H1 (cell line): ENCODE data around the gene CLN6. TPM values are rescaled to one million over a fixed set of nuclear protein-coding genes. Genes with fewer than 3 reads are reported as not detected.

Source experiments
- CTCF ChIA-PET: fragments of 300-600 bp; sonication (Branson Sonifier 250); formaldehyde crosslinking; loops from one replicate; lab custom pipeline; 2021; ENCODE audit not compliant: partially characterized antibody; lab: Charles Lee
- POLR2A ChIA-PET: fragments of 300-600 bp; sonication (Branson Sonifier 250); formaldehyde crosslinking; loops from one replicate; lab custom pipeline; 2021; ENCODE audit warnings: inconsistent platforms; ENCODE audit not compliant: partially characterized antibody; lab: Charles Lee
- DNase-seq, 2 experiments: peaks; one replicate each; pipeline versions ENCODE4 v3.0.0 to v3.0.0-alpha.2; 2010 to 2022; ENCODE audit warnings: low spot score in 2 of 2, low read depth in 1 of 2, mixed read lengths in 1 of 2
- FAIRE-seq: peaks from 2 replicates; lab custom pipeline; 2011; peaks lifted over from hg19 to GRCh38; lab: Jason Lieb, UNC
- H2AFZ ChIP-seq: 2 replicates; pipeline ENCODE4 v1.8.1; 2012; ENCODE audit warnings: low read length, inconsistent platforms
- H2AK5ac ChIP-seq: 2 replicates; pipeline ENCODE4 v1.6.1; 2013; ENCODE audit warnings: low read depth, low read length
- H2BK120ac ChIP-seq: replicated peaks from 2 replicates; pipeline ENCODE3; 2013; ENCODE audit warnings: low read depth, low read length, inconsistent platforms
- H2BK12ac ChIP-seq: 2 replicates; pipeline ENCODE4 v1.6.1; 2013; ENCODE audit warnings: low read depth, low read length
- H2BK15ac ChIP-seq: 2 replicates; pipeline ENCODE4 v1.6.1; 2013; ENCODE audit warnings: low read length
- H2BK20ac ChIP-seq: 2 replicates; pipeline ENCODE4 v1.6.1; 2013; ENCODE audit warnings: low read length
- H2BK5ac ChIP-seq: 2 replicates; pipeline ENCODE4 v1.6.1; 2013; ENCODE audit warnings: low read depth, low read length
- H3K14ac ChIP-seq: 2 replicates; pipeline ENCODE4 v1.6.1; 2013; ENCODE audit warnings: inconsistent platforms; ENCODE audit not compliant: insufficient read length
- H3K18ac ChIP-seq: 2 replicates; pipeline ENCODE4 v1.6.1; 2013; ENCODE audit warnings: low read length; ENCODE audit errors: extremely low read depth
- H3K23ac ChIP-seq: 2 replicates; pipeline ENCODE4 v1.6.1; 2013; ENCODE audit warnings: inconsistent platforms; ENCODE audit not compliant: insufficient read length
- H3K23me2 ChIP-seq: 2 replicates; pipeline ENCODE4 v1.6.1; 2013; ENCODE audit warnings: low read depth, low read length
- H3K27ac ChIP-seq: 2 replicates; pipeline ENCODE4 v1.6.1; 2011; ENCODE audit warnings: low read depth, low read length, inconsistent platforms
- H3K27me3 ChIP-seq, 4 experiments: replicated peaks in 1 of 4; 1 replicate in 1 of 4; 2 replicates in 3 of 4; pipeline versions ENCODE4 v1.6.1 to v1.8.1; 2011 to 2013; ENCODE audit warnings: low read length in 3 of 4, mild to moderate bottlenecking in 3 of 4, inconsistent platforms in 2 of 4, mixed read lengths in 2 of 4, moderate library complexity in 1 of 4; ENCODE audit not compliant: control insufficient read depth in 3 of 4, insufficient read depth in 3 of 4; ENCODE audit errors: extremely low read depth in 1 of 4
- H3K36me3 ChIP-seq, 4 experiments: 2 replicates each; pipeline versions ENCODE4 v1.6.1 to v1.8.1; 2011 to 2013; ENCODE audit warnings: mild to moderate bottlenecking in 4 of 4, low read length in 3 of 4, moderate library complexity in 2 of 4, control low read depth in 1 of 4, inconsistent platforms in 1 of 4; ENCODE audit not compliant: insufficient read depth in 4 of 4, control insufficient read depth in 2 of 4
- H3K4ac ChIP-seq: replicated peaks from 2 replicates; pipeline ENCODE3; 2013; ENCODE audit warnings: low read length, low read depth, mixed read lengths, inconsistent platforms; ENCODE audit not compliant: insufficient read length
- H3K4me1 ChIP-seq, 4 experiments: replicated peaks in 1 of 4; 1 replicate in 1 of 4; 2 replicates in 3 of 4; pipeline versions ENCODE4 v1.6.1 to v1.8.1; 2011 to 2013; ENCODE audit warnings: low read length in 3 of 4, inconsistent platforms in 2 of 4, mixed read lengths in 1 of 4; ENCODE audit not compliant: insufficient read depth in 4 of 4, control insufficient read depth in 3 of 4
- H3K4me2 ChIP-seq, 2 experiments: 2 replicates each; pipeline versions ENCODE4 v1.6.1 to v1.8.1; 2011 to 2013; ENCODE audit warnings: low read depth in 2 of 2, low read length in 2 of 2, control low read depth in 1 of 2, inconsistent platforms in 1 of 2, mild to moderate bottlenecking in 1 of 2; ENCODE audit not compliant: insufficient read depth in 1 of 2
- H3K4me3 ChIP-seq, 4 experiments: fragments of 200-600, 300-600 bp in 1 of 4; sonication (generic), shearing (Covaris generic), sonication (Bioruptor Twin) in 1 of 4; 2 replicates each; pipeline versions ENCODE4 v1.5.1 to v1.8.1; 2011 to 2016; ENCODE audit warnings: low read length in 4 of 4, low read depth in 3 of 4, control low read depth in 2 of 4, inconsistent platforms in 2 of 4, mild to moderate bottlenecking in 2 of 4, mixed read lengths in 1 of 4, moderate library complexity in 1 of 4; ENCODE audit not compliant: insufficient read depth in 2 of 4; ENCODE audit errors: extremely low read depth in 1 of 4
- H3K56ac ChIP-seq: replicated peaks from 2 replicates; pipeline ENCODE3; 2013; ENCODE audit warnings: low read depth, mild to moderate bottlenecking, mixed read lengths, low read length, inconsistent platforms; ENCODE audit not compliant: insufficient read length
- H3K79me1 ChIP-seq: 2 replicates; pipeline ENCODE4 v1.6.1; 2013; ENCODE audit warnings: low read depth, low read length, control low read depth
- H3K79me2 ChIP-seq, 2 experiments: 2 replicates each; pipeline versions ENCODE4 v1.6.1 to v1.8.1; 2012 to 2013; ENCODE audit warnings: low read length in 2 of 2, mild to moderate bottlenecking in 2 of 2, inconsistent platforms in 1 of 2; ENCODE audit not compliant: insufficient read depth in 2 of 2, control insufficient read depth in 1 of 2
- H3K9ac ChIP-seq, 4 experiments: replicated peaks in 1 of 4; 1 replicate in 1 of 4; 2 replicates in 3 of 4; pipeline versions ENCODE4 v1.6.1 to v1.8.1; 2011 to 2013; ENCODE audit warnings: low read depth in 3 of 4, low read length in 3 of 4, control low read depth in 2 of 4, mild to moderate bottlenecking in 2 of 4, moderate library complexity in 2 of 4, inconsistent platforms in 1 of 4; ENCODE audit errors: extremely low read depth in 1 of 4
- H3K9me3 ChIP-seq, 2 experiments: 2 replicates each; pipeline versions ENCODE4 v1.6.1 to v1.8.1; 2012 to 2013; ENCODE audit warnings: mild to moderate bottlenecking in 2 of 2, moderate library complexity in 2 of 2, control low read depth in 1 of 2, inconsistent platforms in 1 of 2, low read depth in 1 of 2, low read length in 1 of 2, mixed read lengths in 1 of 2; ENCODE audit not compliant: insufficient read depth in 2 of 2
- H4K20me1 ChIP-seq, 2 experiments: replicated peaks in 1 of 2; 2 replicates each; pipeline versions ENCODE3 to v1.8.1; 2011 to 2013; ENCODE audit warnings: inconsistent platforms in 2 of 2, low read length in 2 of 2, mild to moderate bottlenecking in 1 of 2; ENCODE audit not compliant: insufficient read depth in 2 of 2, control insufficient read depth in 1 of 2
- H4K5ac ChIP-seq: 2 replicates; pipeline ENCODE4 v1.6.1; 2013; ENCODE audit warnings: low read length, low read depth, mixed read lengths, inconsistent platforms; ENCODE audit not compliant: insufficient read length
- H4K8ac ChIP-seq: 2 replicates; pipeline ENCODE4 v1.8.0; 2013; ENCODE audit warnings: mild to moderate bottlenecking, moderate library complexity, low read length, inconsistent platforms; ENCODE audit not compliant: insufficient read depth; ENCODE audit errors: extremely low read depth
- H4K91ac ChIP-seq: replicated peaks from 2 replicates; pipeline ENCODE3; 2013; ENCODE audit warnings: low read length, mixed read lengths, inconsistent platforms; ENCODE audit not compliant: insufficient read length
- BCL11A ChIP-seq, 2 experiments: IDR thresholded peaks; one replicate each; pipeline ENCODE4 v1.6.1; 2011; ENCODE audit warnings: low read depth in 2 of 2, low read length in 2 of 2, mild to moderate bottlenecking in 2 of 2
- CBX8 ChIP-seq: fragments of 300-800, 300-1000 bp; sonication (generic); IDR thresholded peaks from 2 replicates; pipeline ENCODE4 v1.7.1; 2016; ENCODE audit warnings: low read depth, low read length, borderline replicate concordance
- CREB1 ChIP-seq: IDR thresholded peaks from 2 replicates; pipeline ENCODE4 v1.6.1; 2012; ENCODE audit warnings: inconsistent platforms
- KDM4A ChIP-seq: IDR thresholded peaks from one replicate; pipeline ENCODE4 v1.7.1; 2012; ENCODE audit warnings: low read depth, mild to moderate bottlenecking, moderate library complexity, low read length, inconsistent platforms; ENCODE audit not compliant: severe bottlenecking
- MAX ChIP-seq: IDR thresholded peaks from 2 replicates; pipeline ENCODE4 v1.6.1; 2012; ENCODE audit warnings: inconsistent platforms
- POLR2A ChIP-seq, 2 experiments: IDR thresholded peaks; 1 replicate in 1 of 2; 2 replicates in 1 of 2; pipeline ENCODE4 v1.6.1; 2011; ENCODE audit warnings: low read depth in 2 of 2, low read length in 2 of 2, mild to moderate bottlenecking in 2 of 2; ENCODE audit errors: control extremely low read depth in 1 of 2
- RNF2 ChIP-seq: fragments of 200-900, 300-1000 bp; sonication (generic); IDR thresholded peaks from 2 replicates; pipeline ENCODE4 v1.7.1; 2016; ENCODE audit warnings: borderline replicate concordance, low read depth, mild to moderate bottlenecking, antibody characterized with exemption, low read length; ENCODE audit not compliant: poor library complexity, severe bottlenecking; ENCODE audit errors: missing control alignments
- SAP30 ChIP-seq: fragments of 300-600 bp; sonication (generic); IDR thresholded peaks from 2 replicates; pipeline ENCODE4 v1.7.1; 2012; ENCODE audit warnings: low read length, moderate library complexity, mild to moderate bottlenecking, inconsistent platforms; ENCODE audit not compliant: insufficient read depth, insufficient replicate concordance
- SIN3A ChIP-seq, 2 experiments: IDR thresholded peaks in 1 of 2; conservative IDR thresholded peaks in 1 of 2; 2 replicates each; pipeline ENCODE4 v1.6.1; 2011 to 2012; ENCODE audit warnings: low read length in 2 of 2, improper control_type of control experiment in 1 of 2, low read depth in 1 of 2, mild to moderate bottlenecking in 1 of 2
- SIX5 ChIP-seq: IDR thresholded peaks from 2 replicates; pipeline ENCODE4 v1.6.1; 2011; ENCODE audit warnings: mild to moderate bottlenecking, low read depth, low read length
- SRF ChIP-seq: IDR thresholded peaks from 2 replicates; pipeline ENCODE4 v1.6.1; 2011; ENCODE audit warnings: mild to moderate bottlenecking, low read depth, low read length, moderate library complexity
- TEAD4 ChIP-seq: IDR thresholded peaks from 2 replicates; pipeline ENCODE4 v1.6.1; 2012; ENCODE audit warnings: low read depth, low read length, inconsistent platforms, mixed read lengths
- WGBS, 2 experiments: shearing (Covaris generic) in 1 of 2; methylation state at CpG; one replicate each; pipeline versions ENCODE4 v1.1.6 to v1.1.7; 2013 to 2015; ENCODE audit warnings: low lambda C conversion rate in 2 of 2, mixed read lengths in 2 of 2, inconsistent platforms in 1 of 2, low coverage in 1 of 2, missing lambda C conversion rate in 1 of 2; ENCODE audit not compliant: insufficient replicate concordance in 2 of 2, insufficient coverage in 1 of 2, insufficient read length in 1 of 2; ENCODE audit errors: extremely low coverage in 1 of 2, missing lambda C conversion rate in 1 of 2; 5-methylcytosine and 5-hydroxymethylcytosine counted together
- polyA plus RNA-seq, 7 experiments: library from polyadenylated mRNA; depleted of rRNA in 3 of 7; stranded (reverse) in 5 of 7; unstranded in 2 of 7; fragments of >200 nt in 5 of 7; fragments of 200-250 nt in 2 of 7; gene quantifications; 1 replicate in 5 of 7; 2 replicates in 1 of 7; 4 replicates in 1 of 7; pipeline versions ENCODE4 v1.2.1 to v1.2.3, GENCODE V29; 2011 to 2013; ENCODE audit warnings: missing spikeins in 2 of 7, mixed read lengths in 2 of 7
- total RNA-seq: library from RNA; stranded (reverse); fragmentation: NEBNext Ultra II Directional; extraction: Animal tissue kit (Norgen Biotek cat#: 25700); gene quantifications from 2 replicates; pipeline ENCODE4 v1.2.1, GENCODE V29; 2021

The CLN6 gene
- total and polyA plus RNA-seq, 2 of the 8 experiments (the other 6 are each of a cell fraction or from before 2014, with no cell fraction given): 60.0 to 137 TPM

GRCh38 chr15:68209735-68210408 is 19.7 kb downstream of the CLN6 start:
- Histone ChIP-seq H3K36me3 (no peaks in the 10 kb centered on the region; a peak in 1 of 8 replicates), H3K79me2 (peaks cover 0 to 28% of the 10 kb centered on the region in 2 experiments; a peak in 2 of 4 replicates), H3K9me3 (no peaks in the 10 kb centered on the region), H3K18ac (no peak overlapping the region), H2AK5ac (peak overlapping the region; percentile 13; the same call in 1 of the 2 replicates), H3K4me2 (no peak overlapping the region), H4K91ac (no peak overlapping the region), H3K79me1 (peaks cover 10% of the 10 kb centered on the region; the same call in 1 of the 2 replicates), H3K23ac (no peak overlapping the region), H2BK15ac (no peak overlapping the region), H2BK5ac (no peak overlapping the region), H3K4me3 (no peak overlapping the region), H3K27ac (no peak overlapping the region; the same call in 1 of the 2 replicates), H2BK20ac (no peak overlapping the region), H3K23me2 (no peaks in the 10 kb centered on the region), H4K8ac (peak overlapping the region; percentile 3; the same call in 1 of the 2 replicates), H3K14ac (no peak overlapping the region), H2BK12ac (no peak overlapping the region), H3K4ac (no peak overlapping the region), H3K4me1 (peaks cover 2 to 38% (median 19%) of the 10 kb centered on the region in 4 experiments), H3K9ac (no peak overlapping the region), H4K5ac (no peak overlapping the region), H2AFZ (no peak overlapping the region), H2BK120ac (no peak overlapping the region), H3K56ac (no peak overlapping the region), H3K27me3 (no peaks in the 10 kb centered on the region), H4K20me1 (peaks cover 10 to 33% of the 10 kb centered on the region in 2 experiments)
- ChIA-PET POLR2A (interaction anchor here (1.4 to 1.6 kb wide), 2 partner anchors 15 to 18 kb away, joined by 5 read pairs; no protein-coding TSS in a partner anchor), CTCF (interaction anchor here (0.6 to 5.7 kb wide), 8 partner anchors 10 to 347 kb away, joined by 3 to 101 read pairs (median 4); no protein-coding TSS in a partner anchor)
- WGBS, 2 experiments: 85% methylated on average over 13 of the region's 13 CpGs; no CpG with 5 or more reads in 1 of the 2 experiments
- FAIRE-seq (no peak), DNase-seq (no peak)
- TF ChIP-seq CBX8 (no peak), KDM4A (no peak), SIN3A (conservative IDR thresholded peaks at IDR 0.05 in 1 of 2, IDR thresholded peaks at IDR 0.05 in 1 of 2; ENCODE audit: low read depth in 1 of 2, low read length in 2 of 2) (no peak), POLR2A (IDR thresholded peaks at IDR 0.05; ENCODE audit: control extremely low read depth in 1 of 2, low read depth in 2 of 2, low read length in 2 of 2) (no peak), RNF2 (no peak), MAX (no peak), SIX5 (no peak), TEAD4 (no peak), SAP30 (no peak), CREB1 (no peak), BCL11A (IDR thresholded peaks at IDR 0.05; ENCODE audit: low read depth in 2 of 2, low read length in 2 of 2) (no peak), SRF (no peak)
